ENCODE data around the gene PCDHA6. TPM values are rescaled to one million over a fixed set of nuclear protein-coding genes. Genes with fewer than 3 reads are reported as not detected.
A peak's percentile ranks its signal among the peaks of the same experiment; 100 is the strongest.
"Not testable (repeated sequence)": the region's sequence is repeated elsewhere in the genome, so short reads cannot be mapped to it uniquely, and the experiment has no call there.

Gene PCDHA6
- total RNA-seq, 6 experiments from 2014 or later = 0.07 to 0.09 (median 0.08) TPM; not detected in 3

DNA sequence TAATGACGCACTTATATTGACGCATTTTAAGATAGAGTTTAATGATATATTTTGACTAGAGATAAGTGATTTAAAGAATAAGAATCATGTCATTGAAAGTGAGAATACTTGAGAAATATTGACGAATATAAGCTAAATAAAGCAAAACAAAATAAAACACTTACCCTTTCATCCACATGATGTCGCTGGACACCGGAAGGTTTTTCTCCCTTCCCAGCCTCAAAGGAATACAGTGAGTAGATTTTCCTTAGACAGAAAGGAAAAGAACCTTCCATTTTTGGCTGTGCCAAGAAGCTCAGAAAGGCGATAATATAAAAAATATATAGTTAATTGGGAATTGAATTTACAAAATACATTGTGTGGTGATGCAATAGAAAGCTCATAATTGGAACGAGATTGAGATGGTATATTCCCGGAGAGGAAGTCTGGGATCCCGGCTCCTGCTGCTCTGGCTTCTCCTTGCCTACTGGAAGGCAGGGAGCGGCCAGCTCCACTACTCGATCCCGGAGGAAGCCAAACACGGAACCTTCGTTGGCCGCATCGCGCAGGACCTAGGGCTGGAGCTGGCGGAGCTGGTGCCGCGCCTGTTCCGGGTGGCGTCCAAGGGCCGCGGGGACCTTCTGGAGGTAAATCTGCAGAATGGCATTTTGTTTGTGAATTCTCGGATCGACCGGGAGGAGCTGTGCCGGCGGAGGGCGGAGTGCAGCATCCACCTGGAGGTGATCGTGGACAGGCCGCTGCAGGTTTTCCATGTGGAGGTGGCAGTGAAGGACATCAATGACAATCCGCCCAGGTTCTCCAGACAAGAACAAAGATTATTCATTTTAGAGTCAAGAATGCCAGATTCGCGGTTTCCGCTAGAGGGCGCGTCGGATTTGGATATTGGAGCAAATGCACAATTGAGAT, 6.1 kb upstream of the PCDHA6 start, which contains the start of gene PCDHA5:
Gene PCDHA5 (plus strand): TSS at position 239 of the 906 bp plus-strand sequence.
- Mint-ChIP-seq H3K9me3 (peaks cover 12% of the 10 kb centered on the region), H3K36me3 (ENCODE audit: low read depth) (peaks cover 7% of the 10 kb centered on the region; the same call in 1 of the 2 replicates), H3K27ac (no peak within 1 kb of the TSS), H3K4me1 (ENCODE audit: low read depth) (no peaks in the 10 kb centered on the region), H3K4me3 (no peak within 1 kb of the TSS), H3K27me3 (ENCODE audit: insufficient read depth) (peaks cover 1% of the 10 kb centered on the region; the same call in 1 of the 2 replicates)
- TF ChIP-seq, protein P1, sequence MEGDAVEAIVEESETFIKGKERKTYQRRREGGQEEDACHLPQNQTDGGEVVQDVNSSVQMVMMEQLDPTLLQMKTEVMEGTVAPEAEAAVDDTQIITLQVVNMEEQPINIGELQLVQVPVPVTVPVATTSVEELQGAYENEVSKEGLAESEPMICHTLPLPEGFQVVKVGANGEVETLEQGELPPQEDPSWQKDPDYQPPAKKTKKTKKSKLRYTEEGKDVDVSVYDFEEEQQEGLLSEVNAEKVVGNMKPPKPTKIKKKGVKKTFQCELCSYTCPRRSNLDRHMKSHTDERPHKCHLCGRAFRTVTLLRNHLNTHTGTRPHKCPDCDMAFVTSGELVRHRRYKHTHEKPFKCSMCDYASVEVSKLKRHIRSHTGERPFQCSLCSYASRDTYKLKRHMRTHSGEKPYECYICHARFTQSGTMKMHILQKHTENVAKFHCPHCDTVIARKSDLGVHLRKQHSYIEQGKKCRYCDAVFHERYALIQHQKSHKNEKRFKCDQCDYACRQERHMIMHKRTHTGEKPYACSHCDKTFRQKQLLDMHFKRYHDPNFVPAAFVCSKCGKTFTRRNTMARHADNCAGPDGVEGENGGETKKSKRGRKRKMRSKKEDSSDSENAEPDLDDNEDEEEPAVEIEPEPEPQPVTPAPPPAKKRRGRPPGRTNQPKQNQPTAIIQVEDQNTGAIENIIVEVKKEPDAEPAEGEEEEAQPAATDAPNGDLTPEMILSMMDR (IDR thresholded peaks at IDR 0.05) = peak; percentile 72
- DNase-seq = no peak

DNA sequence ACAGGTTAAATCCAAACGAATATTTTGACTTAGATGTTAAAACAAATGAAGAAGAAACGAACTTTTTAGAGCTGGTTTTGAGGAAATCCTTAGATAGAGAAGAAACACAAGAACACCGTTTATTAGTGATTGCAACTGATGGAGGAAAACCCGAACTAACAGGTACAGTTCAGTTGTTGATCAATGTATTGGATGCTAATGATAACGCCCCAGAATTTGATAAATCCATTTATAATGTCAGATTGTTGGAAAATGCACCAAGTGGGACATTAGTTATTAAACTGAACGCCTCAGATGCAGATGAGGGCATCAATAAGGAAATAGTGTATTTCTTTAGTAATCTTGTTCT, 5.5 kb upstream of the PCDHA6 start:
- H3K27ac Mint-ChIP-seq = no peak overlapping the region
- peaks cover 7% of the 10 kb centered on the region; the same call in 1 of the 2 replicates for H3K36me3 Mint-ChIP-seq (ENCODE audit: low read depth)
- H3K4me3 Mint-ChIP-seq = no peak overlapping the region
- no peaks in the 10 kb centered on the region for H3K27me3 Mint-ChIP-seq (ENCODE audit: insufficient read depth)
- DNase-seq = no peak
- peaks cover 9% of the 10 kb centered on the region for H3K9me3 Mint-ChIP-seq
- H3K4me1 Mint-ChIP-seq (ENCODE audit: low read depth) = no peaks in the 10 kb centered on the region
- TF ChIP-seq, protein P1 (IDR thresholded peaks at IDR 0.05) = peak; percentile 5; the same call in 1 of the 2 replicates

DNA sequence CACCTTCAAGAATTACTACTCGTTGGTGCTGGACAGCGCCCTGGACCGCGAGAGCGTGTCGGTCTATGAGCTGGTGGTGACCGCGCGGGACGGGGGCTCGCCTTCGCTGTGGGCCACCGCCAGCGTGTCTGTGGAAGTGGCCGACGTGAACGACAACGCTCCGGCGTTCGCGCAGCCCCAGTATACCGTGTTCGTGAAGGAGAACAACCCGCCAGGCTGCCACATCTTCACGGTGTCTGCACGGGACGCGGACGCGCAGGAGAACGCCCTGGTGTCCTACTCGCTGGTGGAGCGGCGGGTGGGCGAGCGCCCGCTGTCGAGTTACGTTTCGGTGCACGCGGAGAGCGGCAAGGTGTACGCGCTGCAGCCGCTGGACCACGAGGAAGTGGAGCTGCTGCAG, 4.8 kb upstream of the PCDHA6 start:
- not testable (repeated sequence) for H3K4me3 Mint-ChIP-seq; DNase-seq; H3K27ac Mint-ChIP-seq; H3K4me1 Mint-ChIP-seq (ENCODE audit: low read depth); H3K36me3 Mint-ChIP-seq (ENCODE audit: low read depth); H3K27me3 Mint-ChIP-seq (ENCODE audit: insufficient read depth)
- H3K9me3 Mint-ChIP-seq = peaks cover 13% of the 10 kb centered on the region

DNA sequence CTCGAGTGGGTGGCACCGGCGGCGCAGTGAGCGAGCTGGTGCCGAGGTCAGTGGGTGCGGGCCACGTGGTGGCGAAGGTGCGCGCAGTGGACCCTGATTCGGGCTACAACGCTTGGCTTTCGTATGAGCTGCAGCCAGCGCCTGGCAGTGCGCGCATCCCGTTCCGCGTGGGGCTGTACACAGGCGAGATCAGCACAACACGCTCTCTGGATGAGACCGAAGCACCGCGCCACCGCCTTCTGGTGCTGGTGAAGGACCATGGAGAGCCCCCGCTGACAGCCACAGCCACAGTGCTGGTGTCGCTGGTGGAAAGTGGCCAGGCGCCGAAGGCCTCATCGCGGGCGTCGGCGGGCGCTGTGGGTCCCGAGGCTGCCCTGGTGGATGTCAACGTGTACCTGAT, 4.3 kb upstream of the PCDHA6 start:
- TF ChIP-seq, protein P1 (IDR thresholded peaks at IDR 0.05) = no peak
- peaks cover 18% of the 10 kb centered on the region for H3K9me3 Mint-ChIP-seq
- no peaks in the 10 kb centered on the region for H3K4me1 Mint-ChIP-seq (ENCODE audit: low read depth)
- peaks cover 9% of the 10 kb centered on the region for H3K36me3 Mint-ChIP-seq (ENCODE audit: low read depth)
- no peak for DNase-seq
- H3K27ac Mint-ChIP-seq = no peak overlapping the region
- H3K4me3 Mint-ChIP-seq = no peak overlapping the region
- no peaks in the 10 kb centered on the region for H3K27me3 Mint-ChIP-seq (ENCODE audit: insufficient read depth)

DNA sequence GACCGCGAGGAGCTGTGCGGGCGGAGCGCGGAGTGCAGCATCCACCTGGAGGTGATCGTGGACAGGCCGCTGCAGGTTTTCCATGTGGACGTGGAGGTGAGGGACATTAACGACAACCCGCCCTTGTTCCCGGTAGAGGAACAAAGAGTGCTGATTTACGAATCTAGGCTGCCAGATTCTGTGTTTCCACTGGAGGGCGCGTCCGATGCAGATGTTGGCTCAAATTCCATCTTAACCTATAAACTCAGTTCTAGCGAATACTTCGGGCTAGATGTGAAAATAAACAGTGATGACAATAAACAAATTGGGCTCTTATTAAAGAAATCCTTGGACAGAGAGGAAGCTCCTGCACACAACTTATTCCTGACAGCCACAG, 590 bp downstream of the PCDHA6 start:
- TF ChIP-seq, protein P1 (IDR thresholded peaks at IDR 0.05) = no peak
- peaks cover 9% of the 10 kb centered on the region; the same call in 1 of the 2 replicates for H3K36me3 Mint-ChIP-seq (ENCODE audit: low read depth)
- peaks cover 14% of the 10 kb centered on the region for H3K9me3 Mint-ChIP-seq
- H3K27ac Mint-ChIP-seq = no peak overlapping the region
- H3K27me3 Mint-ChIP-seq (ENCODE audit: insufficient read depth) = no peaks in the 10 kb centered on the region
- H3K4me3 Mint-ChIP-seq = no peak overlapping the region
- DNase-seq = no peak
- no peaks in the 10 kb centered on the region for H3K4me1 Mint-ChIP-seq (ENCODE audit: low read depth)

DNA sequence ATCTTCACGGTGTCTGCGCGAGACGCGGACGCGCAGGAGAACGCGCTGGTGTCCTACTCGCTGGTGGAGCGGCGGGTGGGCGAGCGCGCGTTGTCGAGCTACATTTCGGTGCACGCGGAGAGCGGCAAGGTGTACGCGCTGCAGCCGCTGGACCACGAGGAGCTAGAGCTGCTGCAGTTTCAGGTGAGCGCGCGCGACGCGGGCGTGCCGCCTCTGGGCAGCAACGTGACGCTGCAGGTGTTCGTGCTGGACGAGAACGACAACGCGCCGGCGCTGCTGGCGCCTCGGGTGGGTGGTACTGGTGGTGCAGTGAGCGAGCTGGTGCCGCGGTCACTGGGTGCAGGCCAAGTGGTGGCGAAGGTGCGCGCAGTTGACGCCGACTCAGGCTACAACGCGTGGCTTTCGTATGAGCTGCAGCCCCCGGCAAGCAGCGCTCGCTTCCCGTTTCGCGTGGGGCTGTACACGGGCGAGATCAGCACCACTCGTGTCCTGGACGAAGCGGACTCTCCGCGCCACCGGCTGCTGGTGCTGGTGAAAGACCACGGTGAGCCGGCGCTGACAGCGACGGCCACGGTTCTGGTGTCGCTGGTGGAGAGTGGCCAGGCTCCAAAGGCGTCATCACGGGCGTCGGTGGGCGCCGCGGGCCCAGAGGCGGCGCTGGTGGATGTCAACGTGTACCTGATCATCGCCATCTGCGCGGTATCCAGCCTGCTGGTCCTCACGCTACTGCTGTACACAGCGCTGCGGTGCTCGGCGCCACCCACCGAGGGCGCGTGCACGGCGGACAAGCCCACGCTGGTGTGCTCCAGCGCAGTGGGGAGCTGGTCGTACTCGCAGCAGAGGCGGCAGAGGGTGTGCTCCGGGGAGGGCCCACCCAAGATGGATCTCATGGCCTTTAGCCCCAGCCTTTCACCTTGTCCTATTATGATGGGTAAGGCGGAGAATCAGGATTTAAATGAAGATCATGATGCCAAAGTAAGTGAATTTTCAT, 2.0 kb downstream of the PCDHA6 start:
- H3K27ac Mint-ChIP-seq; DNase-seq; H3K4me3 Mint-ChIP-seq; H3K4me1 Mint-ChIP-seq (ENCODE audit: low read depth); H3K27me3 Mint-ChIP-seq (ENCODE audit: insufficient read depth): not testable (repeated sequence)
- peaks cover 14% of the 10 kb centered on the region for H3K9me3 Mint-ChIP-seq
- peaks cover 15% of the 10 kb centered on the region for H3K36me3 Mint-ChIP-seq (ENCODE audit: low read depth)
